T-helper 1 cell treated with Interleukin-12 subunit alpha and Interleukin-12 subunit beta and Interleukin-4 antibody, amounts not matched to agents 30 ng/mL and 1 ng/mL, for 36 hours (primary cell): Measurements from ENCODE around the gene SLC27A6. TPM values are rescaled to one million over a fixed set of nuclear protein-coding genes. Genes with fewer than 3 reads are reported as not detected.
"Not testable (repeated sequence)": the region's sequence is repeated elsewhere in the genome, so short reads cannot be mapped to it uniquely, and the experiment has no call there.

Experiments
- intact Hi-C: fragments of 100-400 bp; cut with micrococcal nuclease; formaldehyde crosslinking; loops from one replicate; pipeline ENCODE4 v1.15.1; 2024
- total RNA-seq: library from RNA; stranded (reverse); gene quantifications from 2 replicates; pipeline ENCODE4 v1.2.3, GENCODE V29; 2022

The SLC27A6 gene, protein sequence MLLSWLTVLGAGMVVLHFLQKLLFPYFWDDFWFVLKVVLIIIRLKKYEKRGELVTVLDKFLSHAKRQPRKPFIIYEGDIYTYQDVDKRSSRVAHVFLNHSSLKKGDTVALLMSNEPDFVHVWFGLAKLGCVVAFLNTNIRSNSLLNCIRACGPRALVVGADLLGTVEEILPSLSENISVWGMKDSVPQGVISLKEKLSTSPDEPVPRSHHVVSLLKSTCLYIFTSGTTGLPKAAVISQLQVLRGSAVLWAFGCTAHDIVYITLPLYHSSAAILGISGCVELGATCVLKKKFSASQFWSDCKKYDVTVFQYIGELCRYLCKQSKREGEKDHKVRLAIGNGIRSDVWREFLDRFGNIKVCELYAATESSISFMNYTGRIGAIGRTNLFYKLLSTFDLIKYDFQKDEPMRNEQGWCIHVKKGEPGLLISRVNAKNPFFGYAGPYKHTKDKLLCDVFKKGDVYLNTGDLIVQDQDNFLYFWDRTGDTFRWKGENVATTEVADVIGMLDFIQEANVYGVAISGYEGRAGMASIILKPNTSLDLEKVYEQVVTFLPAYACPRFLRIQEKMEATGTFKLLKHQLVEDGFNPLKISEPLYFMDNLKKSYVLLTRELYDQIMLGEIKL
- not detected in 2 replicates for total RNA-seq

DNA sequence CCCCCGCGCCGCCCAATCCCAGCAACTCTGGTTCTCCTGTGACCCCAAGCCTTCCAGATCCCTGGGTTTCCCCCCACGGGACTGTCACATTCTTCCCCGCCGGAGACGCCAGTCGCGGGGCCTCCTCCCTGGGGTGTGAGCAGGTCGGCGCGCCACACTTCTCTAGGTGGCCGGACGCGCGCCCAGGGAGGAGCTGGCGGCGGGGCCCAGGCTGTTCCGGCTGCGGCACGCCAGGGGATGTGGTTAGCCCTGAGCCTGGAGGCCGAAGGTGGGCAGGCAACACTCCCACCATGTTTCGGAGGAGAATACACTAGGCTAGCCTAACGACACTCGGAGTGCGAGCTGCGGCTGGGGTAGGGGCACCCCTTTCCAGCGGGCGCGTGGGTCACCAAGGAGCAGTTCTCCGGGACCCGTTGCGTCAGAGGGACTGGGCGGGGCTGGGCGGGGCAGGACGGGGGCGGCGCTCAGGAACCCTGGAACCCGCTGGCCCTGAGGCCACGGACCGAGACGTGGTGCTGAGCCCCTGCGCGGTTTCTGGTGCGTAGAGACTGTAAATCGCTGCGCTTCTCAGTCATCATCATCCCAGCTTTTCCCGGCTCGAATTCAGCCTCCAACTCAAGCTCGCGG is at the start of gene SLC27A6:
Gene SLC27A6, plus strand, starts transcription at position 478 of the 627 bp plus-strand sequence. CDS start 650 bp downstream, outside the sequence.
- intact Hi-C loops, result no loop called here

DNA sequence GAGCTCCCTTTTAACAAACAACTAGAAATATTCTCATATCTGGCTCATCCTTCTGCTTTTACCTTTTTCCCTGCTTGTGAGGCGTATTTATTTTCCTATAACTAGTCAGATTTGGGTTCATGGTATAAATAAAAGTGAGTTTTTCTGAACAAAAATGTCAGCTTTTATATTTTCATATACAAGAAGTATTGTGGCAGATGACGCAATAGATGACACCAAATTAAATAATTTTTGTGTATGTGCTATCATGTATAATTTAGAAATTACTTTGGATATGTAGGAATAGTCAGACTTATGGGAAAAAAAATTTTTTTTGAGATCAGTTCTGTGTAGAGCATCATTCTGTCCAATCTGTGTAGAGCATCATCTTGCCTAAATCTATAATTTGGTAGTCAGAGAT is 45.7 kb upstream of the SLC27A6 start:
- intact Hi-C loops, result no loop called here

DNA sequence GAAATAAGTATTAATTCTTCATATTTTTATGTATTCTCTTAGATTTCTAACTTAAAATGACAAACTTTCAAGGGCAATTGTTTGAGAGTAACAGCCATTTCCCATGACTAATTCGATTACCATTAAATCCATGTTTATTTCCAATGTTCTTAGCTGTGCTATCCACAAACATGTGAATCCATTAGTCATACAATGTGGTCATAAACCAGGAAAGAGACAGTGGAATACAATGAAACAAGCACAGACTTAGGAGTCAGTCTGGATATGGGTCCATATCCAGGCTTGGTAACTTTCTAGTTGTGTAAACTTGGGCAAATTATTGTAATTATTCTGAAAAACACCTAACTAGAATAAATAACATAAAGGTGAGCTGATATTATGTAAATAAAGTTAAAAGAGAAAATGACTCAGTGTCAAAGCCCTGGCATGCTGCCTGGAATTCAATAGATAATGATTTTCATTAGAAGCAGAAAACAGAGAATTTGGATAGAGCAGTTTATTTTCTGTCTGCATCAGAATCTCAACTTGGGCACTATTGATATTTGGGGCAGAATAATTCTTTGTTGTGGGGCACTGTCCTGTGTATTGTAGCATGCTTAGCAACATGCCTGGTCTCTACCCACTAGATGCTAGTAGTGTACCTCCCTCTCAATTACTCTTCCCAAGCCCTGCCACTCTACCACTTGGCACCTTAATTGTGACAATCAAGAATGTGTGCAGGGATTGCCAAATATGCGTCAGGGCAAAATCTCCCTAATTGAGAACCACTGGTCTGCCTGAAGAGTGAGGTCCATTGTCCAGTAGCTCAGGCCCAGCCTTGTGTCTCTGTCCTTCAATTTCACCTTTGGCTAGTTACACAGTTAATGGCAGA is 44.7 kb upstream of the SLC27A6 start:
- intact Hi-C loops, result no loop called here

DNA sequence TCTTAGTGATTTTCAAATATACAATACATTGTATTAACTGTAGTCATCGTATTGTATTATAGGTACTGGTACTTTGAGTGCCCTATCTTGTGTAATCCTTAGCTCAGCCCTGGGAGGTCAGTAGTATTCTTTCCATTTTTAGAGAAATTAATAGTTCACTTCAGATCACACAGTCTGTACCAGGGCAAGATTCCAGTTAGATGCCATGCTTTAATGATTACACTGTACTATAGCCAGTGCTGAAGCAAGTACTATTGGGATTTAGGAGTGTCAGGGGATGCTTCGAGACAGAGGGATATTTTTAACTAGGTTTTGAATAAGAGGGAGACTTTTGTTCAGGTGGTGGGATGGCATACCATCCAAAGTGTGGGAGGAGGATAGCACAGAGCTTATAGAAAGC is 41.0 kb upstream of the SLC27A6 start:
- intact Hi-C loops, result no loop called here

DNA sequence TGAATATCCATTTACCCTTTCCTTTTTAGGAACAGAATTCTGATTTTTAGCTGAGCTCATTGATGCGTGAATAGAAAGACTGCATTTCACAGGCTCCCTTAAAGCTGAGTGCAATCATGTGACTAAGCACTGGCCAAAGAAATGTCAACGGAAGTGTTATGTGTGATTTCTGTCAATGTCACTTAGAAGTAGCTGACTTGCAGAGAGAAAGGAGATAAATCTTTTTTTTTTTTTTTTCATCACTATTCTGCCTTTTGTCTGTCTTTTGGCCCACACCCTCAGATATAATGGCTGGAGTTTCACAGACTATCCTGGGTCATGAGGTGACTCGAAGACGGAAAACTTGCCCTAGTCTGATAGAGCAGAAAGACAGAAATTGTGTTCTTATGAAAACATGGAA is 39.3 kb upstream of the SLC27A6 start:
- intact Hi-C loops, result no loop called here

DNA sequence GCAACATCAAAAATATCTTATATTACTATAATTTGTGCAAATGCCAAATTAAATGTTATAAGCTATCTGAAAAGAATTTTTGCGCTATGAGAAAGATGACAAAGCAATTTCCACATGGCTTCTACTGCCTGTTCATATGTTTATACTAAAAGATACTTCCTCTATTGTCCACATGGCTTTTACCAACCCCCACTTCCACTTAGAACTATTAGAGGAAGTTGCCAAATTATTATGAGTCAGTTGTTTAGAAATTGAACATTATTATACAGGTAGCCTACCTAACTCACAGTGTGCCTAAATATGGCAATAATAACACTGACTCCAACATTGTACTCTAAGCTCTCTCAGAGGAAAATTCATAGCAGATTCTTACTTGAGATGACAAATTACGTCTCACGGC is 37.6 kb upstream of the SLC27A6 start:
- intact Hi-C loops, result no loop called here

DNA sequence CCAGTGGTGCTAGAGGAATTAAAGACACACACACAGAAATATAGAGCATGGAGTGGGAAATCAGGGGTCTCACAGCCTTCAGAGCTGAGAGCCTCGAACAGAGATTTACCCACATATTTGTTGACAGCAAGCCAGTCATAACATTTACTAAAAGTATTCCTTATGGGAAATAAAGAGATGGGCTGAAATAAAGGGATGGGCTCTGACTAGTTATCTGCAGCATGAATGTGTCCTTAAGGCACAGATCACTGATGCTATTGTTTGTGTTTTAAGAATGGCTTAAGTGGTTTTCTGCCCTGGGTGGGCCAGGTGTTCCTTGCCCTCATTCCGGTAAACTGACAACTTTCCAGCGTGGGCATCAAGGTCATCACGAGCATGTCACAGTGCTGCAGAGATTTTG is 33.1 kb upstream of the SLC27A6 start:
- intact Hi-C loops, result not testable (repeated sequence)

DNA sequence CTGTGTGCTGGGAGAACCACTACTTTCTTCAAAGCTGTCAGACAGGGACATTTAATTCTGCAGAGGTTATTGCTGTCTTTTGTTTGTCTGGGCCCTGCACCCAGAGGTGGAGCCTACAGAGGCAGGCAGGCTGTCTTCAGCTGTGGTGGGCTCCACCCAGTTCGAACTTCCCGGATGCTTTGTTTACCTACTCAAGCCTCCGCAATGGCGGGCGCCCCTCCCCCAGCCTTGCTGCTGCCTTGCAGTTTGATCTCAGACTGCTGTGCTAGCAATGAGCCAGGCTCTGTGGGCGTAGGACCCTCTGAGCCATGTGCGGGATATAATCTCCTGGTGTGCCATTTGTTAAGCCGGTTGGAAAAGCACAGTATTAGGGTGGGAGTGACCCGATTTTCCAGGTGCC is 22.2 kb upstream of the SLC27A6 start:
- intact Hi-C loops, result not testable (repeated sequence)

DNA sequence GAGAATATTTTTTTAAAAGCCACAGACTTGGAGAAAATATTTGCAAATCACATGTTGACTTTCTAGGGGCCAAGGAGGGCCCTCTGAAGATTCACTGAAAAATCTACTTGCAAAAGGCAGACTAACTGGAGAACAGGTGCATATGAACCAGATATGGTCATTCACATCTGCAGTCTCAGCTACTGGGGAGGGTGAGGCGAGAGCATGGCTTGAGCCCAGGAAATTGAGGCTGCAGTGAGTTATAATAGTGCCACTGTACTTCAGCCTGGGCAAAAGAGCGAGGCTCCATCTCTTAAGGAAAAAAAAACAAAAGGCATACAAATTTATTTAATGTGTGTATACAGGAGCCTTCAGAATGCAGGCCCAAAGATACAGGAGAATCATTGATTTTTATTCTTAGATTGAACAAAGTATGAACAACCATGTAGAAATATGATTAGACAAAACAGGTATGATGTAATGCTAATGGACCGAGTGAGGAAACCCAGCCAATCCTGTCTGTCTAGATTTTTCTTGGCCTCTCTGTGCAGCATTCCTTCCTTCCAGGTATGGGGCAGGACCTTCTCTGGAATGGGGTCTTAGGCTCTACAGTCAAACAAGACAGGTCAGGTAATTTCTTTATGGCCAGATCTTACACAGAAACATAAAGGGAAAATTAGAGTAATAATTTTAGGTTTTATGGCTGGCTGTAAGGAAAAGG is 15.3 kb upstream of the SLC27A6 start:
- intact Hi-C loops, result no loop called here

DNA sequence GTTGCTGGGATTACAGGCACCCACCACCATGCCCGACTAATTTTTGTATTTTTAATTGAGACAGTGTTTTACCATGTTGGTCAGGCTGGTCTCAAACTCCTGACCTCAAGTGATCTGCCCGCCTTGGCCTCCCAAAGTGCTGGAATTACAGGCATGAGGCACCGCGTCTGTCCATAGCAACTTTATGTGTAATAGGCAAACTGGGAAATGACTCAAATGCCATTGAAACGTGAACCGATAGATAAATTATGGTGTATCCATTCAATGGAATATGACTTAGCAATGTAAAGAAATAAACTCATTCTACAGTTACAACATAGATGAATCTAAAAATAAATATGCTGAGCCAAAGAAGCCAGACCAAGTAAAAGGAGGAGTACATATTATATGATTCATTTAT is 14.0 kb upstream of the SLC27A6 start:
- intact Hi-C loops, result not testable (repeated sequence)

DNA sequence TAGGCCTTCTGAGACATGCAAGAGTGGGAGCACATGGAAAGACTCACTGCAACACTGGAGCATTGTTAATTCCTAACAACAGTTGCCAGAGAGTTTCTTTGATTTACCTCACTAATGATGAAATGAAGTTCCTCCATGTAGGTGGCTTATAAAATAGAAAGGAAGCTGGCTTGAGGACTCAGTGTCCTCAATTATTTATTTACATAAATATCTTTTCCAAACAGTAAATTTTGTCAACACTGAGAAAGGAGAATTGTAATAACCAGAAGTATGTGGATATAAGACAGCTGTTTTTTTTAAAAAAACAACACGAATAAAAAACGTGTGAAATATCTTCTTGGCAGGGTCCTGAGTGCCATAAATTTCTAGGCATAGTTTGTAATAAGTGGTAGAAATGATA is 9.1 kb upstream of the SLC27A6 start:
- intact Hi-C loops, result no loop called here

DNA sequence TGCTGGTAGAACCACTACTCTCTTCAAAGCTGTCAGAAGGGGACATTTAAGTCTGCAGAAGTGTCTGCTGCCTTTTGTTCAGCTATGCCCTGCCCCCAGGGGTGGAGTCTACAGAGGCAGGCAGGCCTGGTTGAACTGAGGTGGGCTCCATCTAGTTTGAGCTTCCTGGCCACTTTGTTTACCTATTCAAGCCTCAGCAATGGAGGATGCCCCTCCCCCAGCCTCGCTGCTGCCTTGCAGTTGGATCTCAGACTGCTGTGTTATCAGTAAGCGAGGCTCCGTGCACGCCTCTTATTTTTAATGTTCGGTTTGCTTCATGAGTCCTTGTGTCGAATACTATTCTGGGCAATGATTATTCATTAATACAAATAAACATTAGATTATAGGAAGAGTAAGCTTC is 3.1 kb upstream of the SLC27A6 start:
- intact Hi-C loops, result no loop called here

DNA sequence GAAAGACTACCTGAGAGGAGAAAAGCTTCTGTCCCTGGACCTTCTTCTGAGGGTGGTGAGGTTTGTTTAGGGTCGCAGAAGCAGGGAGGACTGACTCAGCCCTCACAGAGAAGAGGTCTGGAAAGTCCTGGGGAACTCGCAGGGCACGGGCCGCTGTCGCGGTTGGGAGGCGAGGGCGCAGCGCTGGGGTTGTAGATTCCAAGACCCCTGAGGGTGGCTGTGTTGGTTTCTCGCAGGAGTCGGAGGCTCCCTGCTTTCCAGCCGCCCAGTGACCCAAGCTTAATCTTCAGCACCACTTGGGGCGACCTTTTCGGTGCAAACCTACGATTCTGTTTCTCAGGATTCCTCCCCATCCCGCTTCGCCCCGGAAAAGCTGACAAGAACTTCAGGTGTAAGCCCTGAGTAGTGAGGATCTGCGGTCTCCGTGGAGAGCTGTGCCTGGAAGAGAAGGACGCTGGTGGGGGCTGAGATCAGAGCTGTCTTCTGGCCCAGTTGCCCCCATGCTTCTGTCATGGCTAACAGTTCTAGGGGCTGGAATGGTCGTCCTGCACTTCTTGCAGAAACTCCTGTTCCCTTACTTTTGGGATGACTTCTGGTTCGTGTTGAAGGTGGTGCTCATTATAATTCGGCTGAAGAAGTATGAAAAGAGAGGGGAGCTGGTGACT is 482 bp downstream of the SLC27A6 start:
- intact Hi-C loops, result no loop called here

DNA sequence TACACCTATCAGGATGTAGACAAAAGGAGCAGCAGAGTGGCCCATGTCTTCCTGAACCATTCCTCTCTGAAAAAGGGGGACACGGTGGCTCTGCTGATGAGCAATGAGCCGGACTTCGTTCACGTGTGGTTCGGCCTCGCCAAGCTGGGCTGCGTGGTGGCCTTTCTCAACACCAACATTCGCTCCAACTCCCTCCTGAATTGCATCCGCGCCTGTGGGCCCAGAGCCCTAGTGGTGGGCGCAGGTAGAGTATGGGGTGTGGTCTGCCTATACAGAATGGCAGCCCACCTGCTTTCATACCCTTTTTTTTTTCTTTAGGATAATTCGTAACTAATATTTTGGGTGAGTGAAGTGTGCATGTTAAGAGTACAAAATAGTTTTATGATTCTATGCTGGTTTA is 1.1 kb downstream of the SLC27A6 start:
- intact Hi-C loops, result no loop called here

DNA sequence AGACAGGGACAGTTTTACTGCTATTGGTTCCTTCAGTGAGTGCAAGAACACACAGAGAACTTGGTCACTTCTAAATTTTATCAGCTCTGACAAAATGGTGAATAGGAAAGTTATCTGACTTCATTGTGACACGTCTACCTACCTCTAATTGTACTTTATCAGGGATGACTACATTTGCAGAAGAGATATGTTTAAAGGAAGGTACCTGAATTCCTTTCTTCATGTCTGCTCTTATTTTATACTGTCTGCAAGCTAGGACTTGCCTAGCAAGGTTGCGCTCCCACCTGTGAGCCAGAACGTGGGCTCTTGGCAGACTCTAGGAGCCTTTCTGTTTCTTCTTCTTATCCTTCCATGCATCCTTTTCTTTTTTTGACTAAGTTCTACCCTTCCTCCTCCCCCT is 1.6 kb downstream of the SLC27A6 start:
- intact Hi-C loops, result no loop called here

DNA sequence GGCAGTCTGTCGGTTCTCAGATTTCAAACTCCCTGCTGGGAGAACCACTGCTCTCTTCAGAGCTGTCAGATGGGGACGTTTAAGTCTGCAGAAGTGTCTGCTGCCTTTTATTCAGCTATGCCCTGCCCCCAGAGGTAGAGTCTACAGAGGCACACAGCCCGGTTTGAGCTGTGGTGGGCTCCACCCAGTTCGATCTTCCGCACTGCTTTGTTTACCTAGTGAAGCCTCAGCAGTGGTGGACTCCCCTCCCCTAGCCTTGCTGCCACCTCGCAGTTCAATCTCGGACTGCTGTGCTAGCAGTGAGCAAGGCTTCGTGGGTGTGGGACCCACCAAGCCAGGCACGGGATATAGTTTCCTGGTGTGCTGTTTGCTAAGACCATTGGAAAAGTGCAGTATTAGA is 8.0 kb downstream of the SLC27A6 start:
- intact Hi-C loops, result no loop called here

DNA sequence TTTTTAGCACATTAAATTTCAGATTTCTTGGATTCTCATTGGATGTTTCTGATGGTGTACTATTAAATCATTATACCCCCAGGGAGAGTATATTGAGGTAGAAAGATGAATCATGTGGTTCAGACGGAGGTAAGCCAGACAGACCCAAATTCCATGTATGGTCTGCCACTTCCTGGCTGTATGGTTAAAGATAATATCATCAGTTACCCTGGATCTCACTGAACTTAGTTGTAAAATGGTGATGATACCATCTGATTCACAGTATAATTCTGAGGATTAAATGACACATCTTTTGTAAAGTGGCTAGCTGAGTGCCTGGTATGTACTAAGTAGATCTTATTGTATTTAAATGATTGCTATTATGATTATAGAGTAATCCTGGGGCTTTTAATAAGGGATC is 9.3 kb downstream of the SLC27A6 start:
- intact Hi-C loops, result no loop called here

DNA sequence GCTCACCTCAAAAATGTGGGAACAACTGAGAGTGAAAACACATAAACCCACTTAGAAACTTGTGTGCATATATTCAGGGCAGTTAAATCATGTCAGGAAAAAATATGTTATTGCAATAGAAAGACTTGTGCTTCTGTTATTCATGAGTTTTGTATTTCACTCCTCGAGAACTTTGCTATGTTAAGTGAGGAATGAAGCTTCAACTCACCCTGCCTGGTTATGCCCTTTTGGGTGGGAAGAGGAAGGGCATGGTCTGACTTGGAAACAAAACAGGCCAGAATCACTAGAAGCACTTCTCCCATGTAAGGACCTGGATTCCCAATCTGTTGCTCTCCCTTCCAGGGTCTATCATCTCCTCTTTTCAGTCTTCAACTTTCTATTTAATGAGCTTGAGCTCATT is 14.5 kb downstream of the SLC27A6 start:
- intact Hi-C loops, result no loop called here

DNA sequence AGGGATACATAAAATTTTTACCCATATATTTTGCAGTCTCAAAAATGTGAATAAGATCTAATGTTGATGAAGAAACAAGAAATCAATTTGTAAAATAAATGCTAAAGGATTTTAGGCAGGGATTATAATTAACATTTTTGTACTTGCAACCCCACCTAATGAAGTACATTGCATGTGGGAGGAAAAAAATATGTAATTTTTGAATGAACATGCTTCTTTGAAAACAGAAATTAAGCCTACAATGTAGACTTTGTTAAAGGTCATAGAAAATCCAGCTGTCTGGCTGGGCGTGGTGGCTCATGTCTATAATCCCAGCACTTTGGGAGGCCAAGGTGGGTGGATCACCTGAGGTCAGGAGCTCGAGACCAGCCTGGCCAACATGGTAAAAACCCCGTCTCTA is 15.6 kb downstream of the SLC27A6 start:
- intact Hi-C loops, result no loop called here

DNA sequence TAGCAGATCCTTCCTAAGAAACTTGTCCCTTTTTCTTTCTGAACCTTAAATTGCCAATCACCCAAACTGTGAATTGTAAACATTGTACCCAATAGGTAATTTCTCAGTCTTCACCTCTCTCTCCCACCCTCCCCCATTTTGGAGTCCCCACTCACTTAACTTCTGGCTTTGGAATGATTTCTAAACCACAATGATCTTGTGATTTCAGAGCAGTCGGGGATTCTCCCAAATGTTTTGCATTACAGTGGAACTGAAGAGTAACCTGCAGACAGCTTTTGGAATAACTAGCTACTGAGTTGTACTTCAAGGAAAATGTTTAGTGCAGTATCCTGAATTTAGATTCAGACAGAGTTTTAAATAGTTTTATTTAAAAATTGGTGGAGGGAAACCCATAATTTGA is 19.2 kb downstream of the SLC27A6 start:
- intact Hi-C loops, result no loop called here
